Mucosa of rectum (tissue), 2 donors: ENCODE data around the gene EVA1A.

Experiments
- H3K27ac ChIP-seq, 2 donors: one replicate each; pipeline ENCODE4 v1.7.0; 2013; ENCODE audit warnings: inconsistent platforms in 2 of 2, low read depth in 2 of 2, low read length in 2 of 2
- H3K27me3 ChIP-seq, 2 donors: one replicate each; pipeline ENCODE4 v1.7.0; 2013; ENCODE audit warnings: low read length in 2 of 2; ENCODE audit not compliant: control insufficient read depth in 2 of 2, insufficient read depth in 2 of 2
- H3K36me3 ChIP-seq, 2 donors: one replicate each; pipeline ENCODE4 v1.7.0; 2013; ENCODE audit warnings: low read length in 2 of 2; ENCODE audit not compliant: control insufficient read depth in 2 of 2, insufficient read depth in 2 of 2
- H3K4me1 ChIP-seq, 2 donors: one replicate each; pipeline ENCODE4 v1.7.0; 2013; ENCODE audit warnings: low read length in 2 of 2, mild to moderate bottlenecking in 1 of 2; ENCODE audit not compliant: control insufficient read depth in 2 of 2, insufficient read depth in 2 of 2
- H3K4me3 ChIP-seq, 2 donors: one replicate each; pipeline ENCODE4 v1.7.0; 2013; ENCODE audit warnings: low read length in 2 of 2
- H3K9ac ChIP-seq, 2 donors: one replicate each; pipeline ENCODE4 v1.7.0; 2013; ENCODE audit warnings: low read length in 2 of 2, low read depth in 1 of 2, mild to moderate bottlenecking in 1 of 2
- H3K9me3 ChIP-seq, 2 donors: one replicate each; pipeline ENCODE4 v1.7.0; 2013; ENCODE audit warnings: low read length in 2 of 2; ENCODE audit not compliant: control insufficient read depth in 2 of 2
- donor health status: healthy.
- donor health status: Normal muscosa, but diverticular disease.

EVA1A gene

DNA sequence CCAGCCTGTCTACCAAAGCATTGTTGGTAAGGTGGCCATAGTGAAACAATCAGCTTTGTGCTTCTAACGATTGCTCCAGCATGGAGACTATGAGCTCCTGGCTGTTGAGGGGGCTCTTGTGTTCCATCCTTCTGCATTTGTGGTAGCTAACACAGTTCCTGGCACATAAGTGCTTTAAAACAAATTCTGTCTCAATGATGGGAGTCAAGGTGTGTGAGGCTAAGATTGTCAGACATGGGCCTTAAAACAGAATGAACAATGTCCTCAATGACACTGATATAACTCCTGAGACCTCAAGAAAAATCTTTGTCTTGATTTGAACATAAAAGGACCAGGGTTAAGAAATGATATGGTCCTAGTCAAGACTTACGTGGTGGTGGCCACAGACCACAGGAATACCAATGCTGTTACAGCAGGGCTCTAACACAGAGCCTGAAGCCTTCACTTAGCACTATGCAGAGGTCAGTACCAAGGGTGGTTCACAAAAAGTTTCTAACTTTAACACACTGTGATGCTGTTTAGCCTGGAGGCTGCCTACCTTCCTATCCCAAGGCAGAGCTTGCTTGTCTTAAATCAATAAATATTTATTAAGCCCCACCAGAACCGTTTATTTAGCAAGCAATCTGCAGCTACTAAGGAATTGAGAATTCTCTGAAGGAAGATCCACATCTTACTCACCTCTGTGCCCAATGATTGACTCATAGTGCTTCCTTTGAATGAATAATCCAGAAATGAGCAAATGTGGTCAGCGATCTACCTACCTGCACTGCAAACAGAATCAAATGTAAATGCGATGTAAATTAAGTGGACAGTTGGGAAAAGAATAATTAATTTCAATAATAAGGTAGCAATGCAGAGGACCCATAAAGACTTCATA is 35.1 kb downstream of the EVA1A start:
- no peak overlapping the region for H3K27ac ChIP-seq
- no peaks in the 10 kb centered on the region for H3K4me1 ChIP-seq
- no peaks in the 10 kb centered on the region for H3K36me3 ChIP-seq
- no peaks in the 10 kb centered on the region for H3K27me3 ChIP-seq
- H3K9ac ChIP-seq, result no peak overlapping the region
- H3K9me3 ChIP-seq, result no peaks in the 10 kb centered on the region
- H3K4me3 ChIP-seq, result no peak overlapping the region

DNA sequence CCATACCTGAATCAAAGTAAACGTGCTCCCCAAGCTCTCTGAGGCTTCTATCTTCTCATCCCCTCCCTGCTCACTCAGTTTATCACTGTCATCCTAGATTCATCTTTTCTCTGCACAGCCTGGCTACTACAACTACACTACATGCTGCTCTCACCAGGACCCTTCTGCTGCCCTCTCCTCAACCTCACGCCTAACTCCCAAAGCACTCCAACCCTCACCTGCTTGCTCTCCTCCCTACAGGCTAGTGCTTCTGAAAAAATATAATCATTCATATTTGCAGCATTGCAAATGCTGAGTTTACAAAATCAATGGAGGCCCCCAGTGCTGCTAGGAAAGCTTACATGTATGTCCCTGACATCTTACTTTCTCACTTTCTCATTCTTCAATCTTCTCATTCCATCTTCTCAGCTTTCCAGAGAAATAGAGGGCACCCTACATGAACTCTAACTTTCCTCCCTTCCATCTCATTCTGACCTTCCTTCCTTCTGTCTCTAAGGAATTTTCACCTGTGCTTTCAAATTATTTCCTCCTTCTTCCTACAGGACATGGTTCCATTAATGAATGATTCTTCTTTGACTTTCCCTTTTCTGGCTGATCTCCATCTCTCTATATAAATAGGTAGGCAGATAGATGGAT is 36.3 kb downstream of the EVA1A start:
- Histone ChIP-seq H3K4me1 (no peaks in the 10 kb centered on the region), H3K36me3 (no peaks in the 10 kb centered on the region), H3K27me3 (no peaks in the 10 kb centered on the region), H3K27ac (no peak overlapping the region), H3K9ac (no peak overlapping the region), H3K9me3 (no peaks in the 10 kb centered on the region), H3K4me3 (no peak overlapping the region)

DNA sequence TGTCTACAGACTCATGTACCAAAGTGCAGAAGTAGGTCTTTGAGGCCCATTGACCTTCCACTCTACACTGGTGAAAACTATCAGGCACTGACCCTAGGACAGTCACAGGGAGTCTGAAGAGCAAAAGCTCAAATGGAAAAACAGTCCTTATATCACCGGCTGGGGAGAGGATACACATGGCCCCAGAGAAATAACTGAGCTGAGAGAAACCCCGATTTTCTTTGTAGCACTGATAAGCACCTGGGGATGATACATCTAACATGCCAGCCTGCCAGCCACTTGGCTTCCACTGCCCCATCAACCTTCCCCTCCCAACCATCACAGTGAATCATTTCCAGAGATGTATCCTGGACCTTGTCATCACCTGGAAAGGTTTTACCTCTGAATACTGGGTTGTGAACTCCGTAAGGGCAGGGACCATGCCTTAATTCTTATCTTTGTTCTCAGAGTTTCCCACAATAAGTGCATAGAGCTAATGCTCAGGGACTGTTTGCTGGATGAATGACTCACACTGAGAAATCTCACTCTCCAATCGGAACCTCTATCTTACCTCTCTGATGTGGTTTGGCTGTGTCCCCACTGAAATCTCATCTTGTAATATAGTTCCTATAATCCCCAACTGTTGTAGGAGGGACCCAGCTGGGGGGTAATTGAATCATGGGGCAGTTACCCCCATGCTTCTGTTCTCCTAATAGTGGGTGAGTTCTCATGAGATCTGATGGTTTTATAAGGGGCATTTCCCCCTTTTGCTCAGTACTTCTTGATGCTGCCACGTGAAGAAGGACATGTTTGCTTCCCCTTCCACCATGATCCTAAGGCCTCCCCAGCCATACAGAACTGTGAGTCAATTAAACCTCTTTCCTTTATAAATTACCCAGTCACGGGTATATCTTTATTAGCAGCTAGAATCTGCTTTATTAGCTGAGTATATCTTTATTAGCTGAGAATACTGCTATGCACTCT is 37.1 kb downstream of the EVA1A start:
- Histone ChIP-seq H3K27me3 (no peaks in the 10 kb centered on the region), H3K4me1 (no peaks in the 10 kb centered on the region), H3K36me3 (no peaks in the 10 kb centered on the region), H3K27ac (no peak overlapping the region), H3K9me3 (no peaks in the 10 kb centered on the region), H3K4me3 (no peak overlapping the region), H3K9ac (no peak overlapping the region)

DNA sequence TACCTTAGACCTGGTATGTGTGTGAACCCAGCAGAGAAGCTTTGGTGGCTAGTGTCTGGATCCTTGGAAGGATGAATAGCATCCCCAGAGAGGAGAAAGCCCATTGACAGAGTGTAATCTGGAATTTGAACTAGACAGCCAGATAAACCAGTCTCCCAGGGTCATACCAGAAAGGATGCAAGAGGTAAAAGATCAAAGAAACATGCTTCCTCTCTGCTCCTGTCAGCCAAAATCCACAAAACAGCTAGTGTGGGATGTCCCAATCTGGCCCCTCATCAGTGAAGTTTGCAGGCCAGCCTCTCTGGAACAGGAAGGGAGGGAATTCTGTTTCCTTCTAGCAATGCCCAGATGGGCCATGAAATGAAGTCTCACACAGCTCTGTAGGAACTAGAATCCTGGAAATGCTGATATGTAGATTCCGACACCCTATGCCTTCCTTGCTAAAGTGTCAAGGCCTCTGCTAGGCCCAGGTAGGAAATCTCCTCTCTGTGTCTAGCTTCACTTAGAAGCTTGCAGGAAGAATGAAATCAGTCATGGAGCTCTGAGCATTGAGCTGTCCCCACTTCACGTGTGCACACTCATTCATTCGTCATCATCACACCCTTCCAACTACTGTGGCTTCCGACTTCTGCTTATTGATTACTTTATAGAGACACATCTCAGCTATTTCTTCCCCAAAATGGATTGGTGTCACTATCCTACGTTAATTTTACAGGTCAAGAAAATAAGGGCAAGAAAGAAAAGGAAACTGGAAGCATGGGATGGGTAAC is 38.0 kb downstream of the EVA1A start:
- Histone ChIP-seq H3K9me3 (no peaks in the 10 kb centered on the region), H3K27me3 (no peaks in the 10 kb centered on the region), H3K9ac (no peak overlapping the region), H3K27ac (no peak overlapping the region), H3K4me1 (no peaks in the 10 kb centered on the region), H3K4me3 (no peak overlapping the region), H3K36me3 (no peaks in the 10 kb centered on the region)

DNA sequence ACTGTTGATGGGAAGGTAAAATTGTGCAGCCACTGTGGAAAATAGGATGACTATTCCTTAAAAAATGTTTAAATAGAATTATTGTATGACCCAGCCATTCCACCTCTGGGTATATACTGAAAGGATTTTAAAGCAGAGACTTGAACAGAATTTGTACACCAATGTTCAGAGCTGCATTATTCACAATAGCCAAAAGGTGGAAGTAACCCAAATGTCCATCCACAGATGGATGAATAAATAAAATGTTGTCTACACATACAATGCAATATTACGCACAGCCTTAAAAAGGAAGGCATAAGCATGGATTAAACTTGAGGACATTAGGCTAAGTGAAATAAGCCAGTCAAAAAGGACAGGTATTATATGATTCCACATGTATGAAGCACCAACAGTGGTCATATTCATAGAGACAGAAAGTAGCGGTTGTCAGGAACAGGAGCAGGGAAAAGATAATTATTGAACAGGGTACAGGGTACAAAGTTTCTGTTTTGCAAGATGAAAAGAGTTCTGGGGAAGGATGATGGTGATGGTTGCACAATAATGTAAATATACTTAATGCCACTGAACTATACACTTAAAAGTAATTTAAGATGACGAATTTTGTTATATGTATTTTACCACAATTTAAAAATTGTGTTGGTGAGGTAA is 39.4 kb downstream of the EVA1A start:
- Histone ChIP-seq H3K4me1 (no peaks in the 10 kb centered on the region), H3K9me3 (no peaks in the 10 kb centered on the region), H3K36me3 (no peaks in the 10 kb centered on the region), H3K4me3 (no peak overlapping the region), H3K27ac (no peak overlapping the region), H3K27me3 (no peaks in the 10 kb centered on the region), H3K9ac (no peak overlapping the region)

DNA sequence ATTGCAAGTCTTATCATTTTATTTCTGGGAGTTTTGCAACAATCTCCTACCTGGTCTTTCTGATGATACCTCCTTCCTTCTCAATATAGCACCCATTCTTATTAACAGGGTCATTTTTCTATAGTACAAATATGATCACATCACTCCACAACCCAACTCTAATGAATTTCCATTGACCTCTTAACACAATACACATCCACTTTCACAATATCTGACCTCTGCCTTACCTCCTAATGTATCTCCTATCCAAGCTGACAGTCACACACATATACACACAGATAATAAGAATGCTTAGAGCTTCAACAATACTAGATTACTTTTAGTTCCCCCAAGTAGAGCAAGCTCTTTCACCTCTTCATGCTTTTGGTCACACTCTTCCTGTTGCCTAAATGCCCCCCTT is 40.9 kb downstream of the EVA1A start:
- no peaks in the 10 kb centered on the region for H3K4me1 ChIP-seq

DNA sequence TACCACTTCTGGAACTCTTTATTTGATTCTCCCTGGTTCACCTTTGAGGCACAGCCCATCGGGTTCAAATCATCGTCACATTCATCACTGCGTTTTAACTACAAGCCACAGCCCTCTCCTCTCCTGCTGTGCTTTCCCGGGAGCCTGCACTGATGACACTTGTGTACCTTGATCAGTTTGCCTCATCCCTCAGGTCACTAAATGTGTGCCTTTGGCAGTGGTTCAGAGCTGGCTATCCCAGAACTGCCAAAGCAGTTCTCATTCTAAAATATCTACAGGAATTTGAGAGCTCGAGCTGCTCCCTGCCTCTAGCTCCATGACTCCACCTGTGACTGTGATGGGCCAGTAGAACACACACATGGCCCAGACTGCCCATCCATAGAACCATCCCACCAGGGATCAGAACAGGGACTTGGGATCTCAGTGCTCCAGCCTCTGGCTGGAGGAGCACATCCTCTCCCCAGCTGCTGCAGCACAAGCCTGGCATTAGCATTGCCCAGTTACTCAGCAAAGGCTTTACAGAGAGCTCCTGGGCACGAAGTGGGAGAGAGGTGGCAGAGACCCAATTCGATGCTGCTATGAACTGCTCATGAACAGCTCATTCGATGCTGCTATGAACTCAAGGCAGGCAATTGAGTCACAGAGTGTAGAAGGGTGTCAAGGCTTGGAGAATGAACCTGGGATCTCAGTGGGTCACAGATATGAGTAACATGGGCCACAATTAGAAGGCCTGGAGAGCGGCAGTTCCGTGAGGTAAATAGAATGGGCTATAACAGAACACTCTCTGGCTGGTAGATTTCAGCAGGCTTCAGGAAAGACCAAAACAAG is 41.9 kb downstream of the EVA1A start:
- Histone ChIP-seq H3K9ac (no peak overlapping the region), H3K4me1 (no peaks in the 10 kb centered on the region), H3K27me3 (no peaks in the 10 kb centered on the region), H3K9me3 (no peaks in the 10 kb centered on the region), H3K27ac (no peak overlapping the region), H3K36me3 (no peaks in the 10 kb centered on the region), H3K4me3 (no peak overlapping the region)

More for the DNA sequence above, 40.9 kb downstream of the EVA1A start:
- H3K4me3 ChIP-seq, result no peak overlapping the region
- H3K9me3 ChIP-seq, result no peaks in the 10 kb centered on the region
- H3K27me3 ChIP-seq, result no peaks in the 10 kb centered on the region
- no peaks in the 10 kb centered on the region for H3K36me3 ChIP-seq
- no peak overlapping the region for H3K9ac ChIP-seq
- H3K27ac ChIP-seq, result no peak overlapping the region

DNA sequence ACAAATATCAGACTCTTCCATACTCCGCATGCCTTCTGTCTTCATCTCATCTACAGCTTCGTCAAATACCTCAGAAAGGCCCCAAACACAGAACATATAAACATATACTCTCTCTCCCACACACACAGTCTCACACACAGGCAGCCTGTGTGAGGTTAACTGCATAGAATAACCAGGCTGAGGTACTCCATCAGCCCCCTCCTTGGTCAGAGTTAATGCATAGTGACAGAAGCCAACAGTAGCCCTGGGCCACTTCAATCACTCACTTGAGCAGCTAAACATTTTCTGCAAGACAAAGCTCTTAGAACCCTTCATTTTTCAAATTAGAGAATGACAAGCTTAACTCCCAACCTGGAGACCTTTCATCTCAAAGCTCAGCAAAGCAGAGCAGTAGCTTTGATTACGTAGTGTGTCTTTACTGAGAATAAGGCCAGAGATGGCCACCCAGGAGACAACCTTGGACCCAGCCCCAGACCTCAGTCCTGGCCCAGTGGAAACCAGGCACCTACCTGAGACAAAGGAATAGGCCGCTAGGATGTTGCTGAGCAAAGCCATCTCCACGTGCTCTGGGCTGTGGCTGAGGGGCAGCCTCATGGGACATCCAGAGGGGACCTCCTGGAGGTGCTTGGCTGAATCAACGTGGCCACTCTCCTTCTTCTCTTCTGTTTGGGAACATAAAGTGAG is 43.0 kb downstream of the EVA1A start:
- no peak overlapping the region for H3K9ac ChIP-seq
- H3K4me1 ChIP-seq, result no peaks in the 10 kb centered on the region
- H3K27ac ChIP-seq, result no peak overlapping the region
- H3K4me3 ChIP-seq, result no peak overlapping the region
- H3K27me3 ChIP-seq, result no peaks in the 10 kb centered on the region
- H3K36me3 ChIP-seq, result no peaks in the 10 kb centered on the region
- peaks cover 0 to under 1% of the 10 kb centered on the region in 2 donors for H3K9me3 ChIP-seq
